PC-3 (cell line): ENCODE results near the gene PLXNB1.

Experiments
- EZH2phosphoT487 ChIP-seq: fragments of 300-600 bp; sonication (generic); IDR thresholded peaks from 2 replicates; pipeline ENCODE4 v1.6.1; 2018; ENCODE audit warnings: mild to moderate bottlenecking, antibody characterized with exemption, low read length, borderline replicate concordance
- TF ChIP-seq, protein P1 (sequence below): fragments of 300-600 bp; sonication (generic); conservative IDR thresholded peaks from 2 replicates; pipeline ENCODE4 v1.5.1; 2017; ENCODE audit warnings: antibody characterized with exemption, low read depth, mild to moderate bottlenecking, low read length

GRCh38 chr3:48472673-48472922 lies 42.7 kb upstream of the PLXNB1 start:
- no peak for TF ChIP-seq EZH2phosphoT487
- TF ChIP-seq, protein P1, sequence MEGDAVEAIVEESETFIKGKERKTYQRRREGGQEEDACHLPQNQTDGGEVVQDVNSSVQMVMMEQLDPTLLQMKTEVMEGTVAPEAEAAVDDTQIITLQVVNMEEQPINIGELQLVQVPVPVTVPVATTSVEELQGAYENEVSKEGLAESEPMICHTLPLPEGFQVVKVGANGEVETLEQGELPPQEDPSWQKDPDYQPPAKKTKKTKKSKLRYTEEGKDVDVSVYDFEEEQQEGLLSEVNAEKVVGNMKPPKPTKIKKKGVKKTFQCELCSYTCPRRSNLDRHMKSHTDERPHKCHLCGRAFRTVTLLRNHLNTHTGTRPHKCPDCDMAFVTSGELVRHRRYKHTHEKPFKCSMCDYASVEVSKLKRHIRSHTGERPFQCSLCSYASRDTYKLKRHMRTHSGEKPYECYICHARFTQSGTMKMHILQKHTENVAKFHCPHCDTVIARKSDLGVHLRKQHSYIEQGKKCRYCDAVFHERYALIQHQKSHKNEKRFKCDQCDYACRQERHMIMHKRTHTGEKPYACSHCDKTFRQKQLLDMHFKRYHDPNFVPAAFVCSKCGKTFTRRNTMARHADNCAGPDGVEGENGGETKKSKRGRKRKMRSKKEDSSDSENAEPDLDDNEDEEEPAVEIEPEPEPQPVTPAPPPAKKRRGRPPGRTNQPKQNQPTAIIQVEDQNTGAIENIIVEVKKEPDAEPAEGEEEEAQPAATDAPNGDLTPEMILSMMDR: no peak
